AG09309 (cell line): ENCODE data around the gene SYS1.

Source experiments
- DNase-seq: peaks from one replicate; pipeline ENCODE4 v3.0.0-alpha.2; 2010; ENCODE audit warnings: low read depth
- H3K4me3 ChIP-seq: 2 replicates; pipeline ENCODE4 v1.5.1; 2011; ENCODE audit warnings: mild to moderate bottlenecking, low read depth, low read length, moderate library complexity; ENCODE audit not compliant: control insufficient read depth
- CTCF ChIP-seq: IDR thresholded peaks from 2 replicates; pipeline ENCODE4 v1.5.1; 2011; ENCODE audit warnings: mild to moderate bottlenecking, low read depth, low read length, inconsistent platforms; ENCODE audit not compliant: insufficient read depth, control insufficient read depth; ENCODE audit errors: missing control alignments

The SYS1 gene

DNA sequence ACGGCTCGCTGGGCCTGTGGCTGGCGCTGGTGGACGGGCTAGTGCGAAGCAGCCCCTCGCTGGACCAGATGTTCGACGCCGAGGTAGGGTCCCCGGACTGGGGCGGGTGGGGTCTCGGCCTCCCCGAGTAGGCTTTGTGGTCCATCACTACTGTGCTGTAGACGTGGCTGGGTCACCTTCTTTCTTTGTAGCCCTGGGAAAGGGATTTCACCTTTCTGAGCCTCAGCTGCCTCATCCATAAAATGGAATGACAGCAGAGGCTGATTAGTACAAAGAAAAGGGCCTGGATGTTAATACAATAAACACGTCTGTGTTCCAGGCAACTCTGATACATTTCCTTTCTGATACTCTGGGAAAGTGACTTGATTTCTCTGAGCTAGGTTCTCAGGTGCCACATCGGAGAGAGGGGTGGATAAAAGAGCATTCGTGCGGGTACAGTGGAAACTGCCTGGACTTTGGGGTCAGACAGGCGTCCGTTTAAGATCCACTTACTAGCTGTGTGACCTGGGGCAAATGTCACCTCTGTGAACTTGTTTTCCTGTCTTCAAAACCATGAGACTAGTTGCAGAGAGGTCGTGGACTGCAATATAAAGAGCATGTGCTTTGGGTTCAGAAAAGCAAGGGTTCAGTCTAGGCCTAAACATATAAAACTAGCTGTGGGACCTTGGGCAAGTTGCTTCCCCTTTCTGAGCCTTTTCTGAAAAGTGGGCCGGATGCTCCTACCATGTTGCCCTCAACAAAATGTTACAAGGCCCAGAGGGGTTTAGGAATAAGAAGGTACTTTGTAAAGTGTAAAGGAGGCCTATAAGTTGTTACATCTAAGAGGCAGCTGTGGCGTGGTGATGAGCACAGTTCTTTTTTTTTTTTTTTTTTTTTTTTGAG is 896 bp downstream of the SYS1 start:
- peak overlapping the region; percentile 69 for H3K4me3 ChIP-seq
- no peak for TF ChIP-seq CTCF
- no peak for DNase-seq

- H3K4me3 ChIP-seq = no peak overlapping the region
- no peak for TF ChIP-seq CTCF
- no peak for DNase-seq
Observed at GRCh38 chr20:45365444-45365970, 2.6 kb downstream of the SYS1 start.

DNA sequence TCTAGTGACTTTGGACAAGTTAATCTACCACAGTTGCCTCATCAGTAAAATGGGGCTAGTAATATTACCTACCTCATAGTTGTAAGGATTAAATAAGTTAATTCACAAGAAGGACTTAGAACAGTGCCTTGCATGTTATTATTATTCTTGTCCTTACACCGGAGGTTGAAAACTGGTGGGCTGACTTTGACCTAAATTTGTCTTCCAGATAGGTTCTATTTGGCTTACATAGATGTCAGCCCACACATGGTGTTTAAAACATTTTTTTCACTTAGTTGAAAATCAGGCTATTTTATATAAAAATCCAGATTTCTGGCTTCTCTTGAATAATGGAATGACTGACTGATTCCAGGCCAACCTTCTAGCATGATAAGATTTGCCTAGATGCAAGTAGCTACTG is 3.2 kb downstream of the SYS1 start:
- DNase-seq = no peak
- no peak for TF ChIP-seq CTCF
- no peak overlapping the region for H3K4me3 ChIP-seq

DNA sequence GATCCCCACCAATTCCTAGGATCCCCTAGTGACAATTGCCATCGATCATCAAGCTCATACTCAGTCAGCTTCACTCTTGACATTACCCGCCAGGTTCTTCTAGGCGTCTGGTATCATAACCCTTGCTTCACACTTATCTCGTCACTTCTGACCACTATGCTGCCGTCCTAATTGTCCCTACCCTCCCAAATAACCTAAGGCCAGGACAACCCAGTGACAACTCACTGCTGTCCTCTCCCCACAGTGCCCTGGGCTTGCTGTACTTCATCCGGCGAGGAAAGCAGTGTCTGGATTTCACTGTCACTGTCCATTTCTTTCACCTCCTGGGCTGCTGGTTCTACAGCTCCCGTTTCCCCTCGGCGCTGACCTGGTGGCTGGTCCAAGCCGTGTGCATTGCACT is 3.7 kb downstream of the SYS1 start:
- no peak for TF ChIP-seq CTCF
- DNase-seq = no peak

GRCh38 chr20:45367126-45367525 is 4.2 kb downstream of the SYS1 start:
- DNase-seq = no peak
- no peak for TF ChIP-seq CTCF
- H3K4me3 ChIP-seq = no peak overlapping the region

More for the DNA sequence above, 3.7 kb downstream of the SYS1 start:
- H3K4me3 ChIP-seq = no peak overlapping the region

GRCh38 chr20:45368221-45368980 is 5.4 kb downstream of the SYS1 start:
- no peak overlapping the region for H3K4me3 ChIP-seq
- DNase-seq = no peak
- no peak for TF ChIP-seq CTCF
